Muscle of leg (tissue), 11 donors: ENCODE data around the gene BLOC1S6. TPM values are rescaled to one million over a fixed set of nuclear protein-coding genes. Genes with fewer than 3 reads are reported as not detected.

ENCODE experiments used
- DNase-seq: peaks from one replicate; pipeline ENCODE4 v3.0.0; 2013
- H3K27ac ChIP-seq: one replicate; pipeline ENCODE4 v1.5.1; 2013; ENCODE audit warnings: mild to moderate bottlenecking, low read length, control low read depth
- H3K27me3 ChIP-seq: one replicate; pipeline ENCODE4 v1.6.1; 2013; ENCODE audit warnings: low read length; ENCODE audit not compliant: control insufficient read depth, insufficient read depth
- H3K36me3 ChIP-seq: one replicate; pipeline ENCODE4 v1.6.1; 2013; ENCODE audit warnings: low read length; ENCODE audit not compliant: control insufficient read depth, insufficient read depth
- H3K4me1 ChIP-seq: one replicate; pipeline ENCODE4 v1.6.1; 2013; ENCODE audit warnings: low read length; ENCODE audit not compliant: control insufficient read depth, insufficient read depth
- H3K4me3 ChIP-seq: one replicate; pipeline ENCODE4 v1.5.1; 2013; ENCODE audit warnings: low read length, control low read depth
- H3K9me3 ChIP-seq: replicated peaks from 2 replicates; pipeline ENCODE4 v1.6.1; 2013; ENCODE audit warnings: low read depth, low read length; ENCODE audit not compliant: control insufficient read depth
- WGBS: methylation state at CpG from one replicate; pipeline ENCODE4 v1.1.5; 2013; ENCODE audit warnings: missing lambda C conversion rate; ENCODE audit not compliant: insufficient coverage; 5-methylcytosine and 5-hydroxymethylcytosine counted together
- polyA plus RNA-seq, 8 donors: library from polyadenylated mRNA; unstranded; fragments of 120-200 nt; gene quantifications; one replicate each; pipeline versions ENCODE4 v1.2.1 to v1.2.3, GENCODE V29; 2013; ENCODE audit warnings: inconsistent platforms in 1 of 8, low replicate concordance in 1 of 8; ENCODE audit not compliant: insufficient read length in 8 of 8, insufficient read depth in 1 of 8
- total RNA-seq: library from RNA; stranded (reverse); fragments of 120-200 nt; gene quantifications from one replicate; pipeline ENCODE4 v1.2.4, GENCODE V29; 2013

Gene BLOC1S6
- total and polyA plus RNA-seq, 9 donors, result 28.0 to 49.3 (median 37.7) TPM

DNA sequence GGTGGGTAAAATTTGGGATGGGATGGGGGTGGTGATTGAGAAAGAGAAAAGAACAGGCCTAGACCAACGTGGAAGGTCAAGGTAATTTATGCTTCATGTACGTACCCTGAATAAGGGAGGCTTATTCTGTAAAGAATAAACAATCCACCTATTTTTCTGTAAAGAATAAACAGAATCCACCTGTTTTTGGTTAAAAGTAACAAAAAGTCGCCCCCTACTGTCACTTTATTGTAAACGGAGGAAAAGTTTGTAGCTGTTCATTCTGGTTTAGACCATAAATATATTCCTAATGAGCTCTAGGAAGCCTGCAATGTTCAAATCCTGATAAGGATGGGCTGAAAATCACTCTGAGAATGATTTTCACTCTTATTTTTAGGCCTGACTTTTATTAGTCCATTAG, 24.1 kb downstream of the BLOC1S6 start:
- no peak overlapping the region for H3K4me3 ChIP-seq
- WGBS, result no CpG with 5 or more reads among the region's 4 CpGs
- no peaks in the 10 kb centered on the region for H3K27me3 ChIP-seq
- H3K36me3 ChIP-seq, result peaks cover 5% of the 10 kb centered on the region
- DNase-seq, result no peak
- no peak overlapping the region for H3K27ac ChIP-seq
- no peaks in the 10 kb centered on the region for H3K9me3 ChIP-seq
- H3K4me1 ChIP-seq, result no peaks in the 10 kb centered on the region

DNA sequence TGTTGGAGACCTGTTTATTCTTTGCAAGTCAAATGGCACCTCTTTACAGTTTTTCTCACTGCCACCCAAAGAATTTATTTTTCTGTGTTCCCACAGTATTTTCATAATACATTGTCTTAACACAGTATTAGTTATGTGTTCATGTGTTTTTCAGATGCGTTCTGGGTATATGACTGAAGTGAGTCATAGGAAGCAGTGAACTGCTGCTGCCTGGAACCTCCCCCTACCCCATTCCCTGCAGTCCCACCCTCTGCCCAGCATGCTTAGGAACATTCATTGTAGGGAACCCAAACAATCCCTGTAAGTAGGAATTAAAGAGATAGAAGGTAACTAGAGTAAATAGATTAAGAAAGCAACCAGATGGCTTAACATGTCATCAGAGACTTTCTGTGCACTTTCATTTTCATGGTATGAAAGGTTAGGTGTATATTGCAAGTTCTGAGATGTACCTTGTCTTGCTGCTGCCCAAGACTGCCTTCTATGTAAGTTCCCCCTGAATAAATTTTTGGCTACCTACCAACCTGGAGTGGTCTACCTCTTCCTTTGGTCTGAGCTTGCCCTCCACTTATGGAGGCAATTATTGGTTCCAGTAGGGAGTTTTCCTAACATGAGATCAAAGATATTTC, 25.7 kb downstream of the BLOC1S6 start:
- H3K4me1 ChIP-seq, result no peaks in the 10 kb centered on the region
- H3K27ac ChIP-seq, result no peak overlapping the region
- no peaks in the 10 kb centered on the region for H3K27me3 ChIP-seq
- peaks cover 5% of the 10 kb centered on the region for H3K36me3 ChIP-seq
- DNase-seq, result no peak
- no peak overlapping the region for H3K4me3 ChIP-seq
- WGBS, result no CpG with 5 or more reads among the region's 1 CpG
- H3K9me3 ChIP-seq, result no peaks in the 10 kb centered on the region

DNA sequence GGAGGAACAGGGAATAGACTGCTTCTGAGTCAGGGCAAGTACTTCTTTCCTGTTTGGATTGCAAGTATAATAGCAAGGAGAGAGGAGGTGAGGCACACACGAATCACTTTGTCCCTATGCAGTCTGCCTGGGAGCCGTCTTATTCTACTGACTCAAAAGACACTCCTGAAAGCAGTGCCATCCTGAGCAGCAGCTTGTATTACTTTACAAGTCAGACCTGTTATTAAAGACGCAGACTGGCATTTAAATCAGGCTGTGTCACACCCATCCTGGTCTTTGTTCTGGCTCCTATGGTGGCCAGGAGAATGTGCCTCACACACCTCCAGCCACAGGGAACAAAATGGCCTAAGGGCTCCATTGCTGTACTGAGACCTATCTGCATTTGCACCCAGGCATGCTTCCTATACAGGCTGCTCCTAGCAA, 29.7 kb downstream of the BLOC1S6 start:
- H3K9me3 ChIP-seq, result no peaks in the 10 kb centered on the region
- WGBS, result 54% methylated on average over 3 of the region's 3 CpGs
- no peaks in the 10 kb centered on the region for H3K27me3 ChIP-seq
- H3K4me1 ChIP-seq, result no peaks in the 10 kb centered on the region
- no peak overlapping the region for H3K4me3 ChIP-seq
- no peaks in the 10 kb centered on the region for H3K36me3 ChIP-seq
- H3K27ac ChIP-seq, result no peak overlapping the region
- no peak for DNase-seq

DNA sequence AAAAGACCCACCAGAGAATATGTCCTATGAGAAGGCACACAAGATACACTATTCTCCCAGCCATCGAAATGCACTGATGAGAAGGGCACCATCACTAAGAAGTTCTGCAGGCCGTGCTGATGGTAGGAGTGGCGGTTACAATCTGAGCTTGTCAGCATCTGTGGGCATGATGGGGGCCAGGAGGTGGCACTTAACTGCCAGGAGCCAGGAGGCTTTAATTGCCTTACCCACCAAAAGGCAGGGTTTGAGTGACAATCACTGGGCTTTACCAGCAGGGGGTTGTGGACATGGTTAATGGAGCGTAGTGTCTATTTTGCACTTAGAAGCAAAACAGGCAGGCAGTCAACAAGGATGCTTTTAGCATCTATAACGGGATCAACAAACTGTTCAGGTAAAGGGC, 31.6 kb downstream of the BLOC1S6 start:
- 72% methylated on average over 4 of the region's 5 CpGs for WGBS
- Histone ChIP-seq H3K36me3 (no peaks in the 10 kb centered on the region), H3K4me1 (no peaks in the 10 kb centered on the region), H3K4me3 (no peak overlapping the region), H3K27ac (no peak overlapping the region), H3K27me3 (no peaks in the 10 kb centered on the region), H3K9me3 (no peaks in the 10 kb centered on the region)
- DNase-seq, result no peak

DNA sequence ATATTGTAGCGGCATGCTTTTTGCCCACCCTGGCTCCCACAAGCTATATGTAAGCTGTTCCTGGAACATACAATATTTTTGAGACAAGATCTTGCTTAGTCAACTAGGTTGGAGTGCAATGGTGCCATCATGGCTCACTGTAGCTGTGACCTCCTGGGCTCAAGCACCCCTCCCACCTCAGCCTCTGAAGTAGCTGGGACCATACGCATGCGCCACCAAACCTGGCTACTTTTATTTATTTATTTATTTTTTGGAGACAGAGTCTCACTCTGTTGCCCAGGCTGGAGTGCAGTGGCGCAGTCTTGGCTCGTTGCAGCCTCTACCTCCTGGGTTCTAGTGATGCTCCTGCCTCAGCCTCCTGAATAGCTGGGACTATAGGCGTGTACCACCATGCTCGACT, 41.0 kb downstream of the BLOC1S6 start:
- H3K27ac ChIP-seq, result no peak overlapping the region
- no peak overlapping the region for H3K4me3 ChIP-seq
- no peak for DNase-seq
- H3K4me1 ChIP-seq, result peaks cover 6% of the 10 kb centered on the region
- 80% methylated on average over 1 of the region's 7 CpGs for WGBS
- no peaks in the 10 kb centered on the region for H3K27me3 ChIP-seq
- H3K36me3 ChIP-seq, result no peaks in the 10 kb centered on the region
- peaks cover 4% of the 10 kb centered on the region for H3K9me3 ChIP-seq

DNA sequence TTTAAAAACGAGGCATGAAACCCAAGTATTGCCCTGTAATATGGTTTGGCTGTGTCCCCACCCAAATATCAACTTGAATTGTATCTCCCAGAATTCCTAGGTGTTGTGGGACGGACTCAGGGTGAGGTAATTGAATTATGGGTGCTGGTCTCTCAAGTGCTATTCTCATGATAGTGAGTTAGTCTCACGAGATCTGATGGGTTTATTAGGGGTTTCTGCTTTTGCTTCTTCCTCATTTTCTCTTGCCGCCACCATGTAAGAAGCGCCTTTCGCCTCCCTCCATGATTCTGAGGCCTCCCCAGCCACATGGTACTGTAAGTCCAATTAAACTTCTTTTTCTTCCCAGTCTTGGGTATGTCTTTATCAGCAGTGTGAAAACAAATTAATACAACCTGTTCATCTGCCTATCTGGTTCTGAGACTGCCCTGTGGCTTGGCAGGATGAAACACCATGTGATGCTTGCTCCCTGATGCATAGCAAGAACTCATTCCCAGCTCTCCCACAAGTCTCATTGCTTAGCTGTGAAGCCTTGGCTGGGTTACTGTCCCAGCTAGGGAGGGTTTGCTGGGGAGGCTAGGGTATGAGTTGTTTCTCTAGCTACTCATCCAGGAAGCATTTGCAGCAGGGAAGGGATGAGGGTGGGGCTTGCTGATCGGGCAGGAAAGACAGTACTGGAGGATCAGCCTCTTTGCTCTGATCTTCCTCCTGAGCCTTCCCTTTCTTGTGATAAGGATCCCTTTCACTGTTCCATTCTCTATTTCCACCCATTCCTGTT, 43.9 kb downstream of the BLOC1S6 start:
- no CpG with 5 or more reads among the region's 7 CpGs for WGBS
- no peak overlapping the region for H3K27ac ChIP-seq
- no peak overlapping the region for H3K4me3 ChIP-seq
- H3K36me3 ChIP-seq, result no peaks in the 10 kb centered on the region
- peaks cover 2% of the 10 kb centered on the region for H3K9me3 ChIP-seq
- peaks cover 17% of the 10 kb centered on the region for H3K4me1 ChIP-seq
- H3K27me3 ChIP-seq, result peaks cover 8% of the 10 kb centered on the region
- DNase-seq, result no peak

DNA sequence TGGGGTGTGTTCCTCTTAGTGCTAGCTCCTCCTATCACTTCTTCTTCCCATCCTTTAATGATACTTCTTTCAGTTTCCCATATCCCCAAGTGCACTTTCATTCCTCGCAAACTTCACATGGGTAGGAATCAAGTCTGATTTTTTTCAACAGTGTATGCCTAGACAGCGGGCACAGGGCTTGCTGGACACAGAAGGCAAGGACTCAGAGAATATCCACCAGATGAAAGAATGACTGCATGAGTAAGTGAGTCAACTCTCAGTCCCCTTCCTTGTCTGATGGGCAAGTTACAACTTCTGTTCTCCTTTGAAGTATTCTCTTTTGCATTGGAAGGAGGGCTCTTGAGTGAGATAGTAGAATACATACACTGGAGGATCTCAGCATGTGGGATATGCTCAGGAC, 44.6 kb downstream of the BLOC1S6 start:
- 86% methylated on average over 1 of the region's 2 CpGs for WGBS
- Histone ChIP-seq H3K36me3 (no peaks in the 10 kb centered on the region), H3K9me3 (no peaks in the 10 kb centered on the region), H3K27me3 (peaks cover 8% of the 10 kb centered on the region), H3K4me1 (peaks cover 17% of the 10 kb centered on the region), H3K4me3 (no peak overlapping the region), H3K27ac (no peak overlapping the region)
- DNase-seq, result no peak

DNA sequence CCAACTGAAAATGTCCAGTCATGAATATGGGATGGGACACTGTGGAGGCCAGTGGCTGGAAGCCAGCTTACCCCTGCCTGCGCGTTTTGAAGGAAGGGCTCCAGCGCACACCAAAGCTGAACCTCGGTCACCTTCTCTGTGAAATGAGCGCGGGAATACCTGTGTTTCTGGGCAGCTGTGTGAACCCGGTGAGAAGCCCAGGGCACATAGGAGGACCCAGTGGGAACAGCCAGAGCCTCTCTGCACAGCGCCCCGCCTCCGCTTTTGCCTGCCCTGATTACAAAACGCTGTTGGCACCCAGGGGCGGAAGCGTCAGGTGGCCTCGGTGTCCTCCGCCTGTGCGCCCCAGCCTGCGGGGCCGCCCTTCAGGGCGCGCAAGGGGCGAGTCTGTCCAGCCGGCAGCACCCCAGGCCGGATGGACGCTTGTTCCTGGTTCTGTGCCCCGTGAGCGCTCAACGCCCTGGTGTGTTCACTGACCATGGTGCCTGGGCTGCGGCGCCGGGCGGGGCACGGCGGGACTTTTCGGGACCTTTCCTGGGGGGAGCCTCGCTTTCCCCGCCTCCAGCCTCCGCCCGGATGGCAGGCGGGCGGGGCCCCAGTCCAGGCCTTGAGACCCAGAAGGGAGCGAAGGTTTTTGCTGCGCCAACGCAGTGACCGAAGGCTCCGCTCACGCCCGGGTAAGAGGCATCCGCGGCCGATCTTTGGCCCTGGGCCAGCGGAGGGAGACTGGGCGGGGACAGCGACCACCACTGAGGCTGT, 47.4 kb downstream of the BLOC1S6 start, which contains the start of gene SQOR:
Gene SQOR (plus strand): TSS at position 598 of the 759 bp plus-strand sequence. CDS start 23,895 bp downstream, outside the sequence.
- Histone ChIP-seq H3K27me3 (peaks cover 8% of the 10 kb centered on the region), H3K4me3 (peak within 1 kb of the TSS; percentile 63), H3K36me3 (no peaks in the 10 kb centered on the region), H3K27ac (peak within 1 kb of the TSS; percentile 8), H3K9me3 (no peaks in the 10 kb centered on the region), H3K4me1 (peaks cover 21% of the 10 kb centered on the region)
- 2% methylated on average over 53 of the region's 53 CpGs for WGBS
- peak; percentile 66 for DNase-seq

DNA sequence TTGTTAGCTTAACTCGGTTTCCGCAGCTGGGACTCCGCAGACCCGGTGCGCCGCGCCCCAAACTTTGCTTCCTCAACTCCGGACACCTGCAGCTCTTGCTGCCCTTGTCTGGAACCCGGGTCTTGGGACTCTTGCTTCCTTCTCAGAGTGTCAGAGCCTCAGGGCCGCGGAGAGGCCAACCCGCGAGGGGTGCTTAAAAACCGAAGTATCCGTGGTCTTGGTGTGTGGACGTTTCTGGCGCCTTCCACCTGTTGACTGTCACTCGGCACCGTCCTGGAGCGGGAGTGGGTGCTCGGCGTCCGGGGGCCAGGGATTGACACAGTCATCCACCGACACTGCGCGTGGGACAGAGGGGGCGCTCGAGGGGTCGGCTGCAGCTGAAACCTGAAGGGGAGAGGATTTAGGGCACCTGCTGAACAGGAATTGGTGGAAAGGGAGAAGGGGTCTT, 48.0 kb downstream of the BLOC1S6 start:
- DNase-seq, result peak; percentile 45
- Histone ChIP-seq H3K9me3 (no peaks in the 10 kb centered on the region), H3K4me3 (peak overlapping the region; percentile 63), H3K36me3 (no peaks in the 10 kb centered on the region), H3K4me1 (peaks cover 21% of the 10 kb centered on the region), H3K27ac (peak overlapping the region; percentile 8), H3K27me3 (peaks cover 8% of the 10 kb centered on the region)
- WGBS, result under 1% methylated on average over 25 of the region's 29 CpGs

DNA sequence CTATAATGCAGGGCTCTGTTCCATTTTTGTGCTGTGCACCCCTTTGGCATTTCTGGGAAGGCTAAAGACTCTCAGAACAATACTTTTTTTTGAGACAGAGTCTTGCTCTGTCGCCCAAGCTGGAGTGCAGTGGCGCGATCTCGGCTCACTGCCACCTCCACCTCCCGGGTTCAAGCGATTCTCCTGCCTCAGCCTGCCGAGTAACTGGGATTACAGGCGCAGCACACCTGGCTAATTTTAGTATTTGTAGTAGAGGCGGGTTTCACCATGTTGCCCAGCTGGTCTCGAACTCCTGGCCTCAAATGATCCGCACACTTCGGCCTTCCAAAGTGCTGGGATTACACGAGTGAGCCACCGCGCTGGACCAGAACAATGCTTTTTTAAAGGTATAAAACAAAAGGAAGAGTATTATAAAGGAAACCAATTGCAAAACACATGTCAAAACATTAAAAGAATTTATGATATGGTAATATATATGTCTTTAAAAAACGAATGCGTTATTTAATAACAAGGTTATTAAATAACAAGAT, 48.6 kb downstream of the BLOC1S6 start:
- Histone ChIP-seq H3K4me3 (peak overlapping the region; percentile 63), H3K4me1 (peaks cover 21% of the 10 kb centered on the region), H3K9me3 (no peaks in the 10 kb centered on the region), H3K27me3 (peaks cover 8% of the 10 kb centered on the region), H3K36me3 (no peaks in the 10 kb centered on the region), H3K27ac (no peak overlapping the region)
- DNase-seq, result no peak
- WGBS, result 42% methylated on average over 3 of the region's 17 CpGs
